ENCODE results near the gene MORN1.

DNA sequence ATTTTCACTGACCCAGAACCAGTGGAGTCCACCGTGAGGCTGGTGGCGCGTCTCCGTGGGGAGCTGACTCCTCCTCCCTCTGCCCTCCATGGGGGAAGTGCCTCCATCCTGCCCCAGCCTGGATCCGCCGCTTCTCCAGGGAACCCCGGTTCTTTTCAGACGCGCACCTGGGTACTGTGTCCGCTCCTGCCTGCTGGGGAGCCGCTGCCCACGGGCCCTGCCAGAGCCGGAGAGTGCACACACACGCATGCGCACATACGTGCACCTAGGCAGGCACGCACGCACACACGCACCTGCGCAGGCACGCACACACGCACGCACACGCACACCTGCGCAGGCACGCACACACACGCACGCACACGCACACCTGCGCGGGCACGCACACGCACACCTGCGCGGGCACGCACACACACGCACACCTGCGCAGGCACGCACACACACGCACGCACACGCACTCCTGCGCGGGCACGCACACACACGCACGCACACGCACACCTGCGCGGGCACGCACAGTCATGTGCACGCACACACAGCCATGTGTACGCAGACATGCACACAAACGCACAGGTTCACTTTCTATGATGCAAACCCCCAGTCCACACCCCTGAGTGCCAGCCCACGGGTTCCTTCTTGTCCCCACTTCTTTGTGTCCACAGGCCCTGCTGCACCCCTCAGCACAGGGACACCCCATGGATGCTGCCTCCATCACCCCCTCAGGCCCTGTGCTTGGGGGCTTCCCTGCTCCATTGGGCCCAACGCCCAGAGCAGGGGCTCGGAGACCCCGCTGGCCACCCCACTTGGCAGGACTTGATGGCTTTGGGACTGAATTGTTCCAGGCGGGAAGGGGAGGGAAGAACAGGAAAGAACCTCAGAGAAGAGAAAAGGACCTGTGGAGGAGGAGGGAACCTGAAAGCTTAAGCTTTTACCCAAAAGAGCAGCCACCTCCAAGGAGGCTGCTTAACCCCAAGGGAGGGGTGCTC is 42.7 kb downstream of the MORN1 start:
- TF ChIP-seq POLR2AphosphoS5 (IDR thresholded peaks at IDR 0.05) (no peak), MXI1 (conservative IDR thresholded peaks at IDR 0.05; ENCODE audit: poor library complexity, severe bottlenecking) (no peak)
- TF ChIP-seq, protein P1, sequence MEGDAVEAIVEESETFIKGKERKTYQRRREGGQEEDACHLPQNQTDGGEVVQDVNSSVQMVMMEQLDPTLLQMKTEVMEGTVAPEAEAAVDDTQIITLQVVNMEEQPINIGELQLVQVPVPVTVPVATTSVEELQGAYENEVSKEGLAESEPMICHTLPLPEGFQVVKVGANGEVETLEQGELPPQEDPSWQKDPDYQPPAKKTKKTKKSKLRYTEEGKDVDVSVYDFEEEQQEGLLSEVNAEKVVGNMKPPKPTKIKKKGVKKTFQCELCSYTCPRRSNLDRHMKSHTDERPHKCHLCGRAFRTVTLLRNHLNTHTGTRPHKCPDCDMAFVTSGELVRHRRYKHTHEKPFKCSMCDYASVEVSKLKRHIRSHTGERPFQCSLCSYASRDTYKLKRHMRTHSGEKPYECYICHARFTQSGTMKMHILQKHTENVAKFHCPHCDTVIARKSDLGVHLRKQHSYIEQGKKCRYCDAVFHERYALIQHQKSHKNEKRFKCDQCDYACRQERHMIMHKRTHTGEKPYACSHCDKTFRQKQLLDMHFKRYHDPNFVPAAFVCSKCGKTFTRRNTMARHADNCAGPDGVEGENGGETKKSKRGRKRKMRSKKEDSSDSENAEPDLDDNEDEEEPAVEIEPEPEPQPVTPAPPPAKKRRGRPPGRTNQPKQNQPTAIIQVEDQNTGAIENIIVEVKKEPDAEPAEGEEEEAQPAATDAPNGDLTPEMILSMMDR (IDR thresholded peaks at IDR 0.05; ENCODE audit: poor library complexity, severe bottlenecking), result no peak

Measured in neural cell (in vitro differentiated cells).